Neural progenitor cell (in vitro differentiated cells): ENCODE measurements around the gene SSUH2.

ENCODE experiments used
- EZH2 ChIP-seq: fragments of 200-600 bp; sonication (generic); IDR thresholded peaks from 2 replicates; pipeline ENCODE4 v1.6.1; 2017; ENCODE audit warnings: antibody characterized with exemption, mild to moderate bottlenecking, moderate library complexity
- EZH2phosphoT487 ChIP-seq: fragments of 200-600 bp; sonication (generic); IDR thresholded peaks from 2 replicates; pipeline ENCODE4 v1.6.1; 2017; ENCODE audit warnings: antibody characterized with exemption
- TF ChIP-seq, protein P1 (sequence below): fragments of 200-600 bp; sonication (generic); IDR thresholded peaks from 2 replicates; pipeline ENCODE4 v1.5.1; 2017; ENCODE audit warnings: antibody characterized with exemption, mild to moderate bottlenecking

DNA sequence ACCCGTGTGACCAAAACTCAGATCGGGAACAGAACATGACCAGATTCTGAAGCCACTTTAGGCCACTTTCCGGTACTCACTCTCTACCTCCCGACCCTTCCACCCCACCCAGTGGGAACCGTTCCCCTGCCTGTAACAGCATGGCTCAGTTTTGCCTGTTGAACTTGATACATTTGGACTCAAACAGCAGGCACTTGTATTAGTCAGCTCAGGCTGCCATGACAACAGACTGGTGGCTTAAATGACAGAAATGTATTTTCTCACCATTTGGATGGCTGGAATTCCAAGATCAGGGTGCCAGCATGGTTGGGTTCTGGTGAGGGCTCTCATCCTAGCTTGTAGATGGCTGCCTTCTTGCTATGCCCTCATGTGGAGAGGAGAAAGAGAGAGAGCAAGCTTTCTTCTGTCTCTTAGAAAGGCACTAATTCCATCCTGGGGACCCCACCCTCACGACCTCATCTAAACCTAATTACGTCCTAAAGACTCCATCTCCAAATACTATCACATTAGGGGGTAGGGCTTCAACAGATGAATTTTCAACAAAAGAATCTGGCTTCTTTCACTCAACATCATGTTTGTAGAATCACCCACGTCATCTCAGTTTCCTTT is 9.3 kb upstream of the SSUH2 start:
- TF ChIP-seq, protein P1, sequence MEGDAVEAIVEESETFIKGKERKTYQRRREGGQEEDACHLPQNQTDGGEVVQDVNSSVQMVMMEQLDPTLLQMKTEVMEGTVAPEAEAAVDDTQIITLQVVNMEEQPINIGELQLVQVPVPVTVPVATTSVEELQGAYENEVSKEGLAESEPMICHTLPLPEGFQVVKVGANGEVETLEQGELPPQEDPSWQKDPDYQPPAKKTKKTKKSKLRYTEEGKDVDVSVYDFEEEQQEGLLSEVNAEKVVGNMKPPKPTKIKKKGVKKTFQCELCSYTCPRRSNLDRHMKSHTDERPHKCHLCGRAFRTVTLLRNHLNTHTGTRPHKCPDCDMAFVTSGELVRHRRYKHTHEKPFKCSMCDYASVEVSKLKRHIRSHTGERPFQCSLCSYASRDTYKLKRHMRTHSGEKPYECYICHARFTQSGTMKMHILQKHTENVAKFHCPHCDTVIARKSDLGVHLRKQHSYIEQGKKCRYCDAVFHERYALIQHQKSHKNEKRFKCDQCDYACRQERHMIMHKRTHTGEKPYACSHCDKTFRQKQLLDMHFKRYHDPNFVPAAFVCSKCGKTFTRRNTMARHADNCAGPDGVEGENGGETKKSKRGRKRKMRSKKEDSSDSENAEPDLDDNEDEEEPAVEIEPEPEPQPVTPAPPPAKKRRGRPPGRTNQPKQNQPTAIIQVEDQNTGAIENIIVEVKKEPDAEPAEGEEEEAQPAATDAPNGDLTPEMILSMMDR: no peak
- TF ChIP-seq EZH2: no peak
- TF ChIP-seq EZH2phosphoT487: no peak
